Progenitor cell of endocrine pancreas (in vitro differentiated cells): ENCODE data around the gene MED20. TPM values are rescaled to one million over a fixed set of nuclear protein-coding genes. Genes with fewer than 3 reads are reported as not detected.

Experiments
- DNase-seq: peaks from one replicate; pipeline ENCODE4 v3.0.0; 2021; ENCODE audit warnings: low spot score; ENCODE audit not compliant: unreplicated experiment
- H3K27ac Mint-ChIP-seq: 2 replicates; pipeline ENCODE4 v1.8.0; 2021; ENCODE audit warnings: mild to moderate bottlenecking, moderate library complexity, mixed read lengths
- H3K27me3 Mint-ChIP-seq: 2 replicates; pipeline ENCODE4 v1.8.0; 2021; ENCODE audit warnings: mixed read lengths
- H3K36me3 Mint-ChIP-seq: 2 replicates; pipeline ENCODE4 v1.8.0; 2022; ENCODE audit warnings: mixed read lengths; ENCODE audit not compliant: insufficient read depth
- H3K4me1 Mint-ChIP-seq: 2 replicates; pipeline ENCODE4 v1.8.0; 2021; ENCODE audit warnings: low read depth, mixed read lengths
- H3K4me3 Mint-ChIP-seq: 2 replicates; pipeline ENCODE4 v1.8.0; 2021; ENCODE audit warnings: low read depth, mild to moderate bottlenecking, moderate library complexity, mixed read lengths
- H3K9me3 Mint-ChIP-seq: 2 replicates; pipeline ENCODE4 v1.8.0; 2021; ENCODE audit warnings: low read depth, mixed read lengths
- total RNA-seq: library from RNA; stranded (reverse); gene quantifications from 2 replicates; pipeline ENCODE4 v1.2.1, GENCODE V29; 2021
- TF ChIP-seq, protein P1 (sequence below): fragments of 200-600 bp; sonication (generic); IDR thresholded peaks from one replicate; pipeline ENCODE4 v1.5.0; 2021; ENCODE audit warnings: antibody characterized with exemption, mild to moderate bottlenecking; ENCODE audit not compliant: unreplicated experiment

MED20 gene
- total RNA-seq, 1 donor from 2014 or later = 37.1 TPM

DNA sequence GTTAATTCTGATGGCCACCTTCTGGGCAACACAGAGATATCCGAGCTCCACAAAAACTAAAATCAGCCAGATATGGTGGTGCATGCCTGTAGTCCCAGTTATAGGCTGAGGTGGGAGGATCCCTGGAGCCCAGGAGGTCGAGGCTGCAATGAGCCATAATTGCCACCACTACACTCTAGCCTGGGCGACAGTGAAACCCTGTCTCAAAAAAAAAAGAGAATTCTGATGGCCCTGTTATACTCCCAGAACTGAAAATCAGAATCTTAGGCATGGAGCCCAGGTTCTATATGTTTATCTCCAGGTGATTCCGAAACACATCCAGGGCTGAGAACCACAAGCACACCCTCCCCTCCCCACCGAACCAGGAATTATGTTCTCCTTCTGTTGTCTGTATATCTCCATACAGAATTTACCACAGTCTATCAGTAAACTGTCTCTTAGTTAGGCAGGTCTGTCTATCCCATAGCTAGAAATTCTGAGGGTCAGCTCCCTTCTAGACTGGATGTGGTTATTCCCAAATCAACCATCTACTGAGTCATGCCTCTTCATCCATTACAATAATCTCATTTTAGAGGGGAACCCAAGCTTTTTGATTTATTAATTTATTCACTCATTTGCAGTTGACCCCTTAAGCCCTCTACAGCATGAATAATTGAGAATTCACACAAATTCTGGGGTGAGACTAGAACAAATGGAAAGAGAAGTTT is 45.4 kb upstream of the MED20 start:
- Mint-ChIP-seq H3K4me1 (peaks cover 11% of the 10 kb centered on the region), H3K36me3 (no peaks in the 10 kb centered on the region), H3K27ac (no peak overlapping the region), H3K9me3 (no peaks in the 10 kb centered on the region), H3K27me3 (peaks cover 9% of the 10 kb centered on the region), H3K4me3 (no peak overlapping the region)
- TF ChIP-seq, protein P1, sequence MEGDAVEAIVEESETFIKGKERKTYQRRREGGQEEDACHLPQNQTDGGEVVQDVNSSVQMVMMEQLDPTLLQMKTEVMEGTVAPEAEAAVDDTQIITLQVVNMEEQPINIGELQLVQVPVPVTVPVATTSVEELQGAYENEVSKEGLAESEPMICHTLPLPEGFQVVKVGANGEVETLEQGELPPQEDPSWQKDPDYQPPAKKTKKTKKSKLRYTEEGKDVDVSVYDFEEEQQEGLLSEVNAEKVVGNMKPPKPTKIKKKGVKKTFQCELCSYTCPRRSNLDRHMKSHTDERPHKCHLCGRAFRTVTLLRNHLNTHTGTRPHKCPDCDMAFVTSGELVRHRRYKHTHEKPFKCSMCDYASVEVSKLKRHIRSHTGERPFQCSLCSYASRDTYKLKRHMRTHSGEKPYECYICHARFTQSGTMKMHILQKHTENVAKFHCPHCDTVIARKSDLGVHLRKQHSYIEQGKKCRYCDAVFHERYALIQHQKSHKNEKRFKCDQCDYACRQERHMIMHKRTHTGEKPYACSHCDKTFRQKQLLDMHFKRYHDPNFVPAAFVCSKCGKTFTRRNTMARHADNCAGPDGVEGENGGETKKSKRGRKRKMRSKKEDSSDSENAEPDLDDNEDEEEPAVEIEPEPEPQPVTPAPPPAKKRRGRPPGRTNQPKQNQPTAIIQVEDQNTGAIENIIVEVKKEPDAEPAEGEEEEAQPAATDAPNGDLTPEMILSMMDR = no peak
- DNase-seq = no peak

GRCh38 chr6:41965429-41966213 is 44.7 kb upstream of the MED20 start:
- H3K27ac Mint-ChIP-seq = peak overlapping the region; percentile 39
- TF ChIP-seq, protein P1 = no peak
- H3K27me3 Mint-ChIP-seq = peaks cover 9% of the 10 kb centered on the region
- H3K9me3 Mint-ChIP-seq = no peaks in the 10 kb centered on the region
- DNase-seq = no peak
- H3K36me3 Mint-ChIP-seq = no peaks in the 10 kb centered on the region
- H3K4me3 Mint-ChIP-seq = no peak overlapping the region
- H3K4me1 Mint-ChIP-seq = peaks cover 11% of the 10 kb centered on the region

DNA sequence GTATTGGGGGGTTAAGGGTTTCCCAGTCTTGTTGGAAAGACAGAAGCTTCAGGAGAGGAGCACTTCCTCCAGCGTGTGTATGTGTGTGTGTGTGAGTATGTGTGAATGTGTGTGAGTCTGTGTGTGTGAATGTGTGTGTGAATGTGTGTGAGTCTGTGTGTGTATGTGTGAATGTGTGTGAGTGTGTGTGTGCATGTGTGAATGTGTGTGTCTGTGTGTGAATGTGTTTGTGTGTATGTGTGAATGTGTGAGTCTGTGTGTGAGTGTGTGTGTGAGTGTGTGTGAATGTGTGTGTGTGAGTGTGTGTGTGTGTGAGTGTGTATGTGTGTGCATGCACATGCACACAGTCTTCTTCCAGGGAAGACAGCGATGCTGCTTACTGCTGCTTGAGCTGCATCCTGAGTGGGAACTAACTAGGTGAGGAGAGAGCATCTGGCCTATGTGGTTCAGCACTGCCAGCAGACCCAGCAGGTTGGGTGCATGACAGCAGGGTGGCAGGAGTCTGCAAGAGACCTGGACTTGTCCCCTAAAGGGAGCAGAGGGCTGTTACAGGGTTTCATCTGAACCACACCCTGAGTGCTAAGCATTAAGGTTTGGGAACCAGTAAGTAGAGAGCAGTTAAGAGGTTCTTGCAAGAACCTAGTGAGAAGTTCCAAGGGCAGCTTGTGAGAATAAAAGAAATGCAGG is 43.4 kb upstream of the MED20 start:
- Mint-ChIP-seq H3K27ac (no peak overlapping the region), H3K9me3 (no peaks in the 10 kb centered on the region), H3K27me3 (peaks cover 9% of the 10 kb centered on the region), H3K4me3 (no peak overlapping the region), H3K4me1 (peaks cover 11% of the 10 kb centered on the region), H3K36me3 (no peaks in the 10 kb centered on the region)
- DNase-seq = no peak
- TF ChIP-seq, protein P1 = no peak

GRCh38 chr6:41963371-41963770 is 42.4 kb upstream of the MED20 start:
- DNase-seq = no peak
- peaks cover 9% of the 10 kb centered on the region for H3K27me3 Mint-ChIP-seq
- no peak overlapping the region for H3K27ac Mint-ChIP-seq
- H3K9me3 Mint-ChIP-seq = no peaks in the 10 kb centered on the region
- H3K4me1 Mint-ChIP-seq = peaks cover 11% of the 10 kb centered on the region
- TF ChIP-seq, protein P1 = no peak
- no peaks in the 10 kb centered on the region for H3K36me3 Mint-ChIP-seq
- no peak overlapping the region for H3K4me3 Mint-ChIP-seq

DNA sequence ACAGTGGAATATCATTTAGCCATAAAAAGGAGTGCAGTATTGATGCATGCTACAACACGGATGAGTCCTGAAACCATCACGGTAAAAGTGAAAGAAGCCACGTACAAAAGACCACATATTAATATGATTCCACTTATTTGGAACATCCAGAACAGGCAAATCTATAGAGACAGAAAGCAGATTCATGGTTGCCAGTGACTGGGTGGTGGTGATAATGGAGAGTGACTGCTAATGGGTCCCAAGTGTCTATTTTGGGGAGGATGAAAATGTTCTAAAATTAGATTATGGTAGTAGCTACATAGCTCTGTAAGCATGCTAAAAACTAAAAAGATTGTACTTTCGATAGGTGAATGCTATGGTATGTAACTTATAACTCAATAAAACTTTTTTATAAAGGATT is 39.1 kb upstream of the MED20 start:
- Mint-ChIP-seq H3K27me3 (peaks cover 9% of the 10 kb centered on the region), H3K36me3 (no peaks in the 10 kb centered on the region), H3K4me3 (no peak overlapping the region), H3K9me3 (no peaks in the 10 kb centered on the region), H3K27ac (no peak overlapping the region), H3K4me1 (no peaks in the 10 kb centered on the region)
- no peak for DNase-seq
- TF ChIP-seq, protein P1 = no peak
